GM12892 (cell line): ENCODE data around the gene ATPAF1.

Experiments used
- POLR2A ChIP-seq: IDR thresholded peaks from 2 replicates; pipeline ENCODE4 v1.6.1; 2011; ENCODE audit warnings: low read depth, low read length, control low read depth
- POLR2AphosphoS5 ChIP-seq: IDR thresholded peaks from 2 replicates; pipeline ENCODE4 v1.6.1; 2011; ENCODE audit warnings: low read depth, low read length, control low read depth

- TF ChIP-seq POLR2A (no peak), POLR2AphosphoS5 (no peak)
These were observed 49.3 kb downstream of the ATPAF1 start for GRCh38 chr1:46618754-46619415.
